Liver (tissue), 9 donors: Measurements from ENCODE around the gene RANBP3. TPM values are rescaled to one million over a fixed set of nuclear protein-coding genes. Genes with fewer than 3 reads are reported as not detected.

Source experiments
- DNase-seq: peaks from one replicate; pipeline ENCODE4 v3.0.0-alpha.2; 2017; ENCODE audit warnings: low spot score
- H3K27ac ChIP-seq, 2 donors: one replicate each; pipeline ENCODE4 v1.7.0; 2013; ENCODE audit warnings: inconsistent platforms in 2 of 2, low read length in 2 of 2, control low read depth in 1 of 2, low read depth in 1 of 2, mild to moderate bottlenecking in 1 of 2
- H3K27me3 ChIP-seq, 4 donors: one replicate each; pipeline versions ENCODE4 v1.6.1 to v1.7.0; 2013; ENCODE audit warnings: low read length in 3 of 4, inconsistent platforms in 1 of 4, mild to moderate bottlenecking in 1 of 4, moderate library complexity in 1 of 4; ENCODE audit not compliant: control insufficient read depth in 4 of 4, insufficient read depth in 4 of 4
- H3K36me3 ChIP-seq, 4 donors: one replicate each; pipeline versions ENCODE4 v1.6.1 to v1.7.0; 2013; ENCODE audit warnings: low read length in 3 of 4, mild to moderate bottlenecking in 3 of 4, low read depth in 1 of 4, moderate library complexity in 1 of 4; ENCODE audit not compliant: control insufficient read depth in 4 of 4, insufficient read depth in 3 of 4
- H3K4me1 ChIP-seq, 4 donors: one replicate each; pipeline versions ENCODE4 v1.6.1 to v1.7.0; 2013; ENCODE audit warnings: low read length in 3 of 4, mild to moderate bottlenecking in 3 of 4, moderate library complexity in 1 of 4; ENCODE audit not compliant: control insufficient read depth in 4 of 4, insufficient read depth in 4 of 4
- H3K4me3 ChIP-seq, 3 donors: one replicate each; pipeline versions ENCODE4 v1.6.1 to v1.7.0; 2013; ENCODE audit warnings: low read length in 3 of 3, control low read depth in 1 of 3, low read depth in 1 of 3, mild to moderate bottlenecking in 1 of 3
- H3K9ac ChIP-seq, 2 donors: one replicate each; pipeline ENCODE4 v1.7.0; 2013; ENCODE audit warnings: low read length in 2 of 2, mild to moderate bottlenecking in 2 of 2, moderate library complexity in 2 of 2, control low read depth in 1 of 2, low read depth in 1 of 2
- H3K9me3 ChIP-seq, 4 donors: one replicate each; pipeline versions ENCODE4 v1.6.1 to v1.7.0; 2013; ENCODE audit warnings: low read length in 3 of 4; ENCODE audit not compliant: control insufficient read depth in 4 of 4
- EGR1 ChIP-seq, 2 donors: IDR thresholded peaks; 2 replicates each; pipeline ENCODE4 v1.6.1; 2016 to 2018; ENCODE audit warnings: antibody characterized with exemption in 2 of 2, low read depth in 2 of 2
- JUND ChIP-seq, 2 donors: IDR thresholded peaks; 2 replicates each; pipeline ENCODE4 v1.6.1; 2016; ENCODE audit warnings: antibody characterized with exemption in 2 of 2
- NR2F2 ChIP-seq: IDR thresholded peaks from 2 replicates; pipeline ENCODE4 v1.6.1; 2016; ENCODE audit warnings: antibody characterized with exemption
- RXRA ChIP-seq, 2 donors: IDR thresholded peaks; 2 replicates each; pipeline ENCODE4 v1.6.1; 2017 to 2018; ENCODE audit warnings: antibody characterized with exemption in 2 of 2, mild to moderate bottlenecking in 1 of 2
- SP1 ChIP-seq: IDR thresholded peaks from 2 replicates; pipeline ENCODE4 v1.6.1; 2018; ENCODE audit warnings: antibody characterized with exemption, mild to moderate bottlenecking
- TAF1 ChIP-seq: conservative IDR thresholded peaks from 2 replicates; pipeline ENCODE4 v1.6.1; 2016; ENCODE audit warnings: antibody characterized with exemption, mild to moderate bottlenecking
- WGBS: extraction: QIAGEN DNeasy Blood & Tissue Kit; methylation state at CpG from one replicate; pipeline ENCODE4 v1.1.7; 2013; 5-methylcytosine and 5-hydroxymethylcytosine counted together
- polyA plus RNA-seq, 2 donors: library from polyadenylated mRNA; stranded (reverse) in 1 of 2; unstranded in 1 of 2; fragments of 200-250 nt in 1 of 2; fragments of >200 nt in 1 of 2; fragmentation: Nextera tagmentation in 1 of 2; extraction: Ambion mirVana in 1 of 2; gene quantifications; one replicate each; pipeline versions ENCODE4 v1.2.1 to v1.2.3, GENCODE V29; 2013 to 2015
- total RNA-seq, 2 donors: library from RNA; depleted of rRNA; stranded (reverse); fragments of >200 nt; gene quantifications; one replicate each; pipeline ENCODE4 v1.2.3, GENCODE V29; 2014
- TF ChIP-seq, protein P1 (sequence below): IDR thresholded peaks from 2 replicates; pipeline ENCODE4 v1.6.1; 2016; ENCODE audit warnings: antibody characterized with exemption
- TF ChIP-seq, protein P2 (sequence below): fragments of 150-350 bp; IDR thresholded peaks from 2 replicates; pipeline ENCODE4 v1.5.1; 2017; ENCODE audit warnings: improper control_type of control experiment, low read depth, low read length; ENCODE audit not compliant: missing input control
- TF ChIP-seq, protein P3 (sequence below): IDR thresholded peaks from 2 replicates; pipeline ENCODE4 v1.6.1; 2016; ENCODE audit warnings: antibody characterized with exemption
- TF ChIP-seq, protein P4 (sequence below): IDR thresholded peaks from 2 replicates; pipeline ENCODE4 v1.6.1; 2016; ENCODE audit warnings: antibody characterized with exemption, mild to moderate bottlenecking
- donor health status: healthy.
- donor health status: healthy.
- donor health status: healthy.
- donor health status: healthy.
- donor health status: healthy.

The RANBP3 gene
- total and polyA plus RNA-seq, 4 donors, result 10.0 to 23.3 (median 20.7) TPM

DNA sequence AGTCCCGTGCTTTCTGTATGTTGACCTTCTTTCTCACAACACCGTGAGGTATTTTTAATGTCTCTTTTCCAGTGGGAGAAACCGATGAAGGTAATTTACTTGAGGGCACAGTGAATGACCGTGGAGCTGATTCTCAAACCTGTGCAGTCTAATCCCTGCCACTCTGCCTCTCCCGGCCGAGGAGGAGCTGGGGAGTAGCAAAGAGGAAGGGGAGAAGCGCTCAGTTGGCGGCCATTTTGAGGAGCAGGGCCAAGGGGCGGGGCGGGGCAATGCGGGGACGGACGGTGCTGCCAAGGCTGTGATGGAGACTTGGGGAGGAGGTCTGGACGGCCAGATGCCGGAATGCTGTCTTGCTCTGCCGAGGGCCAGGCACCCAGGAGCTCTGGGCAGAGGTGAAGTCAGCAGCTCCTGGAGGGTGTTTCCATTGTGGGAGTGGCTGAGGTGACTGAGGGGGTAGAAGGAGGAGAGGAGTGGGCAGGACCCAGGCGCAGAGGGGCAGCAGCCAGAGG, 12.4 kb upstream of the RANBP3 start:
- Histone ChIP-seq H3K36me3 (no peaks in the 10 kb centered on the region), H3K9me3 (no peaks in the 10 kb centered on the region), H3K27me3 (no peaks in the 10 kb centered on the region), H3K9ac (no peak overlapping the region), H3K4me3 (no peak overlapping the region), H3K27ac (no peak overlapping the region), H3K4me1 (peaks cover 0 to 13% (median 2%) of the 10 kb centered on the region in 4 donors)
- DNase-seq, result no peak
- TF ChIP-seq, protein P1, sequence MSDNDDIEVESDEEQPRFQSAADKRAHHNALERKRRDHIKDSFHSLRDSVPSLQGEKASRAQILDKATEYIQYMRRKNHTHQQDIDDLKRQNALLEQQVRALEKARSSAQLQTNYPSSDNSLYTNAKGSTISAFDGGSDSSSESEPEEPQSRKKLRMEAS, result no peak
- TF ChIP-seq, protein P2, sequence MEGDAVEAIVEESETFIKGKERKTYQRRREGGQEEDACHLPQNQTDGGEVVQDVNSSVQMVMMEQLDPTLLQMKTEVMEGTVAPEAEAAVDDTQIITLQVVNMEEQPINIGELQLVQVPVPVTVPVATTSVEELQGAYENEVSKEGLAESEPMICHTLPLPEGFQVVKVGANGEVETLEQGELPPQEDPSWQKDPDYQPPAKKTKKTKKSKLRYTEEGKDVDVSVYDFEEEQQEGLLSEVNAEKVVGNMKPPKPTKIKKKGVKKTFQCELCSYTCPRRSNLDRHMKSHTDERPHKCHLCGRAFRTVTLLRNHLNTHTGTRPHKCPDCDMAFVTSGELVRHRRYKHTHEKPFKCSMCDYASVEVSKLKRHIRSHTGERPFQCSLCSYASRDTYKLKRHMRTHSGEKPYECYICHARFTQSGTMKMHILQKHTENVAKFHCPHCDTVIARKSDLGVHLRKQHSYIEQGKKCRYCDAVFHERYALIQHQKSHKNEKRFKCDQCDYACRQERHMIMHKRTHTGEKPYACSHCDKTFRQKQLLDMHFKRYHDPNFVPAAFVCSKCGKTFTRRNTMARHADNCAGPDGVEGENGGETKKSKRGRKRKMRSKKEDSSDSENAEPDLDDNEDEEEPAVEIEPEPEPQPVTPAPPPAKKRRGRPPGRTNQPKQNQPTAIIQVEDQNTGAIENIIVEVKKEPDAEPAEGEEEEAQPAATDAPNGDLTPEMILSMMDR, result no peak
- TF ChIP-seq SP1, result no peak
- TF ChIP-seq, protein P3, sequence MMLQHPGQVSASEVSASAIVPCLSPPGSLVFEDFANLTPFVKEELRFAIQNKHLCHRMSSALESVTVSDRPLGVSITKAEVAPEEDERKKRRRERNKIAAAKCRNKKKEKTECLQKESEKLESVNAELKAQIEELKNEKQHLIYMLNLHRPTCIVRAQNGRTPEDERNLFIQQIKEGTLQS, result no peak
- no peak for TF ChIP-seq RXRA (IDR thresholded peaks at IDR 0.05)
- 78% methylated on average over 17 of the region's 17 CpGs for WGBS

DNA sequence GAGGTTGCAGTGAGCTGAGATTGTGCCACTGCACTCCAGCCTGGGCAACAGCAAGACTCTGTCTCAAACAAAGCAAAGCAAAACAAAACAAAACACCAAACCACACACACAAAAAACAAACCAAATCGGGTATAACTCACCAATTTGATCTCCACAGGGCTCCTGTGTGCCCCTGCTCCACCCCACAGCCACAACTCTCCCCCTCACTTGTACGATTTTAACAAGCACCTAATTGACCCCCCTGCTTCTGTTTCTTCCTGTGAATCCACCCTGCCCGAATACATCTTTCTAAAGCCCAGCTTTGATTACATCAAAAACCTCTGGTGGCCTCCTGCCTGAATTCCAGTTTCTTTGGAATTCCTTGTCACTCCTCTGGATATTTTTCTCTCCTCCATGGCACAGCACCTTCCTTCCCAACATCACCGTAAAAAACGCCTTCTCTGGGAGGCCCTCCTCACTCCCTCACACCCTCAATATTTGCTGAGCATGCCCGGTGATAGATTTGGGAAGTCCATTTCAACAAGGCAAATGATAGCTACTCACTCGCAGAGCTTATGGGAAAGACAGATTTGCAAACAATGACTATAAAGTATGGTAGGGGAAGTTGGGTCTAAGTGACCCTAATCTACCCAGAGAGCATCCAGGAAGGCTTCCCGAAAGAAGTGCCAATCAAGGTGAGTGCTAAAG, 11.6 kb upstream of the RANBP3 start:
- no peak for TF ChIP-seq JUND (IDR thresholded peaks at IDR 0.05)
- TF ChIP-seq EGR1 (IDR thresholded peaks at IDR 0.05; ENCODE audit: low read depth in 2 of 2), result no peak
- TF ChIP-seq TAF1, result no peak
- TF ChIP-seq RXRA (IDR thresholded peaks at IDR 0.05), result no peak
- TF ChIP-seq NR2F2, result no peak
- TF ChIP-seq, protein P1, result no peak
- TF ChIP-seq, protein P4, sequence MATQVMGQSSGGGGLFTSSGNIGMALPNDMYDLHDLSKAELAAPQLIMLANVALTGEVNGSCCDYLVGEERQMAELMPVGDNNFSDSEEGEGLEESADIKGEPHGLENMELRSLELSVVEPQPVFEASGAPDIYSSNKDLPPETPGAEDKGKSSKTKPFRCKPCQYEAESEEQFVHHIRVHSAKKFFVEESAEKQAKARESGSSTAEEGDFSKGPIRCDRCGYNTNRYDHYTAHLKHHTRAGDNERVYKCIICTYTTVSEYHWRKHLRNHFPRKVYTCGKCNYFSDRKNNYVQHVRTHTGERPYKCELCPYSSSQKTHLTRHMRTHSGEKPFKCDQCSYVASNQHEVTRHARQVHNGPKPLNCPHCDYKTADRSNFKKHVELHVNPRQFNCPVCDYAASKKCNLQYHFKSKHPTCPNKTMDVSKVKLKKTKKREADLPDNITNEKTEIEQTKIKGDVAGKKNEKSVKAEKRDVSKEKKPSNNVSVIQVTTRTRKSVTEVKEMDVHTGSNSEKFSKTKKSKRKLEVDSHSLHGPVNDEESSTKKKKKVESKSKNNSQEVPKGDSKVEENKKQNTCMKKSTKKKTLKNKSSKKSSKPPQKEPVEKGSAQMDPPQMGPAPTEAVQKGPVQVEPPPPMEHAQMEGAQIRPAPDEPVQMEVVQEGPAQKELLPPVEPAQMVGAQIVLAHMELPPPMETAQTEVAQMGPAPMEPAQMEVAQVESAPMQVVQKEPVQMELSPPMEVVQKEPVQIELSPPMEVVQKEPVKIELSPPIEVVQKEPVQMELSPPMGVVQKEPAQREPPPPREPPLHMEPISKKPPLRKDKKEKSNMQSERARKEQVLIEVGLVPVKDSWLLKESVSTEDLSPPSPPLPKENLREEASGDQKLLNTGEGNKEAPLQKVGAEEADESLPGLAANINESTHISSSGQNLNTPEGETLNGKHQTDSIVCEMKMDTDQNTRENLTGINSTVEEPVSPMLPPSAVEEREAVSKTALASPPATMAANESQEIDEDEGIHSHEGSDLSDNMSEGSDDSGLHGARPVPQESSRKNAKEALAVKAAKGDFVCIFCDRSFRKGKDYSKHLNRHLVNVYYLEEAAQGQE, result no peak
- peaks cover 0 to 13% (median 2%) of the 10 kb centered on the region in 4 donors for H3K4me1 ChIP-seq
- no peaks in the 10 kb centered on the region for H3K27me3 ChIP-seq
- no peaks in the 10 kb centered on the region for H3K9me3 ChIP-seq
- H3K36me3 ChIP-seq, result no peaks in the 10 kb centered on the region
- no peak overlapping the region for H3K9ac ChIP-seq
- H3K27ac ChIP-seq, result no peak overlapping the region
- no peak overlapping the region for H3K4me3 ChIP-seq
- no peak for DNase-seq
- WGBS, result 85% methylated on average over 8 of the region's 8 CpGs
